HG03521 (cell line): ENCODE results near the gene CSNK1D.
"Not testable (repeated sequence)": the region's sequence is repeated elsewhere in the genome, so short reads cannot be mapped to it uniquely, and the experiment has no call there.

ENCODE experiments used
- ATAC-seq: cut with Tn5 transposase; IDR thresholded peaks from one replicate; pipeline ENCODE4 v1.9.1; 2021; ENCODE audit warnings: mild to moderate bottlenecking, moderate library complexity; ENCODE audit not compliant: unreplicated experiment

The CSNK1D gene

GRCh38 chr17:82195675-82196672 lies 77.5 kb downstream of the CSNK1D start:
- no peak for ATAC-seq

GRCh38 chr17:82194765-82195164 lies 78.7 kb downstream of the CSNK1D start:
- ATAC-seq, result no peak

- ATAC-seq, result no peak
Measured at GRCh38 chr17:82193520-82194220, 79.8 kb downstream of the CSNK1D start.

- not testable (repeated sequence) for ATAC-seq
Measured at GRCh38 chr17:82193050-82193449, 80.5 kb downstream of the CSNK1D start.
